Measurements from ENCODE around the gene CRYAA.
"Not testable (repeated sequence)": the region's sequence is repeated elsewhere in the genome, so short reads cannot be mapped to it uniquely, and the experiment has no call there.

Gene CRYAA

GRCh38 chr21:43177043-43177906, 8.5 kb downstream of the CRYAA start:
- DNase-seq (ENCODE audit: low read depth): not testable (repeated sequence)

- DNase-seq (ENCODE audit: low read depth): not testable (repeated sequence)
These were observed 9.5 kb downstream of the CRYAA start for GRCh38 chr21:43178175-43178826.

GRCh38 chr21:43181033-43181432, 12.2 kb downstream of the CRYAA start:
- not testable (repeated sequence) for DNase-seq (ENCODE audit: low read depth)

GRCh38 chr21:43187268-43187667, 18.5 kb downstream of the CRYAA start:
- DNase-seq (ENCODE audit: low read depth): not testable (repeated sequence)

GRCh38 chr21:43187715-43188114, 18.9 kb downstream of the CRYAA start:
- DNase-seq (ENCODE audit: low read depth): no peak

- no peak for DNase-seq (ENCODE audit: low read depth)
These were observed 19.4 kb downstream of the CRYAA start for GRCh38 chr21:43188181-43188580.

GRCh38 chr21:43188592-43189210, 19.9 kb downstream of the CRYAA start:
- no peak for DNase-seq (ENCODE audit: low read depth)

- DNase-seq (ENCODE audit: low read depth): no peak
These were observed 21.1 kb downstream of the CRYAA start for GRCh38 chr21:43189936-43190335.

- DNase-seq (ENCODE audit: low read depth): no peak
These were observed 21.7 kb downstream of the CRYAA start for GRCh38 chr21:43190544-43190943.

GRCh38 chr21:43190951-43191350, 22.1 kb downstream of the CRYAA start:
- no peak for DNase-seq (ENCODE audit: low read depth)

GRCh38 chr21:43191521-43191920, 22.7 kb downstream of the CRYAA start:
- DNase-seq (ENCODE audit: low read depth): no peak

GRCh38 chr21:43191971-43192370, 23.2 kb downstream of the CRYAA start:
- DNase-seq (ENCODE audit: low read depth): no peak

- no peak for DNase-seq (ENCODE audit: low read depth)
These were observed 23.8 kb downstream of the CRYAA start for GRCh38 chr21:43192501-43193081.

GRCh38 chr21:43193088-43193650, 24.4 kb downstream of the CRYAA start:
- no peak for DNase-seq (ENCODE audit: low read depth)

- no peak for DNase-seq (ENCODE audit: low read depth)
These were observed 25.0 kb downstream of the CRYAA start for GRCh38 chr21:43193651-43194302.

- DNase-seq (ENCODE audit: low read depth): no peak
These were observed 25.7 kb downstream of the CRYAA start for GRCh38 chr21:43194303-43195120.

- DNase-seq (ENCODE audit: low read depth): no peak
These were observed 26.6 kb downstream of the CRYAA start for GRCh38 chr21:43195121-43196021.

GRCh38 chr21:43196826-43197225, 28.0 kb downstream of the CRYAA start:
- no peak for DNase-seq (ENCODE audit: low read depth)

GRCh38 chr21:43198376-43198775, 29.6 kb downstream of the CRYAA start:
- no peak for DNase-seq (ENCODE audit: low read depth)

- no peak for DNase-seq (ENCODE audit: low read depth)
These were observed 32.7 kb downstream of the CRYAA start for GRCh38 chr21:43201491-43201890.

Data from stimulated activated CD8-positive, alpha-beta memory T cell treated with anti-CD3 and anti-CD28 coated beads, Interleukin-12 subunit alpha, Interleukin-12 subunit beta, amount 100 ng/mL, for 1 hour (primary cell).